Measurements from ENCODE around the gene OGFOD3.
A peak's percentile ranks its signal among the peaks of the same experiment; 100 is the strongest.

OGFOD3 gene

DNA sequence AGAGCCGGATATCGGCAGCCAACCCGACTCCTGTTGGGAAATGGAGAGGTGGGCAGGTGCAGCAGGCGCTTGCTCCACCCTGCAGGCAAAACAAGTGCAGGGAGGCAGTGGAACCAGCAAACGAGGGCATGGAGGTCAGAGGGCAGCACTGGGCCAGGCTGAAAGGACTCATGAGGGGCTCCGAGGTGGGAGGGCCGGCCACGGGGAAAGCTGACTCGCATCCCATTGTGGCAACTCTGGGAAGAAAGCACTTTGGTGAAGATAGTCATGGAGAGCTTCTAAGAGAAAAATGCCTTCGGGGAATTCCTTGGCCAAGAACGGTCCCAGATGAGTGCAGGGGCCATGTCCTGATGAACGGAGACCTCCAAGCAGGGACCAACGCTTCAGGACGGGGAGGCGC, 27.7 kb upstream of the OGFOD3 start:
- no peak for DNase-seq

DNA sequence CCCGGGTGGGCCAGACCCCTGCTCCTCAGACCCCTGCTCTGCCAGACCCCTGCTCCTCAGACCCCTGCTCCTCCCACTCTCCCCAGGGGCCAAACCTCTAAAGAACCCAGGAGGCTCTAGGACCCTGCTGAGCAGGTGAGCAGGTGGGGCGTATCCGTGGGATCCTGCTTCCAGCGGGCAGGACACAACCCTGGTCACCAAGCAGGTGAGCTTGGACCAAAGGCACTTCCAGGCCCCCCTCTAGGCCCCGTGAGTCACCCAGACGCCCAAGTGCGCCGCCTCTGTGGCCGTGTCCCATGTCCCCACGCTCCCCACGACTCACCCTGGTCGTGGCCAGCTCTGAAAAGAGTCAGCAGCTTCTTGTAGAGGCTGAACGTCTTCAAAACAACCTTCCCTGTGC, 27.2 kb upstream of the OGFOD3 start:
- DNase-seq, result no peak

DNA sequence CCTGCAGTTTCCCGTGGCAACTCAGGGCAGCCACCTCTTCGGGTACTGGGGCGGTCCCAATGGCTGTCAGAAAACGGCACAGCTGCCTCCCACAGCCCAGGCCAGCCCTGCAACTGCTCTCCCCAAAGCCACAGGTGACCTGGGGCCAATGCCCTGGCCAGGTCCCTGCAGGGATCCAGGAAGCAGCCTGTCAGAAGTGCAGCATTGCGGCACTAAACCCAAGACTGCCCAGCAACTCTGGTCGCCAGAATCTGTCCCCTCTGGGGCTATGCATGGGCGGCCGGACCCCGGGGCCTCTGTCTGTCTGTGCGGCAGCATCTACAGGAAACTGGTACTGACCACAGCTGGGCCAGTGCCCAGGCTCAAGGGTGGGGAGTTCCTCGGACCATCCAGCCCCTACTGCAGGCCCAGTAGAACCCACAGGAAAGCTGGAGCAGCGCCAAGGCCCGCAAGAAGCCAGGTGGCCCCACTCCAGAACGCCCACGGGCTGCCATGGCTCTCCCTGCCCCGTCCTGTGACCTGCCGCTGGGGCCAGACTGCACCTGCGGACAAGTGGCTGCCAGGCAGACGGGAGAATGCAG, 26.6 kb upstream of the OGFOD3 start:
- DNase-seq, result no peak

DNA sequence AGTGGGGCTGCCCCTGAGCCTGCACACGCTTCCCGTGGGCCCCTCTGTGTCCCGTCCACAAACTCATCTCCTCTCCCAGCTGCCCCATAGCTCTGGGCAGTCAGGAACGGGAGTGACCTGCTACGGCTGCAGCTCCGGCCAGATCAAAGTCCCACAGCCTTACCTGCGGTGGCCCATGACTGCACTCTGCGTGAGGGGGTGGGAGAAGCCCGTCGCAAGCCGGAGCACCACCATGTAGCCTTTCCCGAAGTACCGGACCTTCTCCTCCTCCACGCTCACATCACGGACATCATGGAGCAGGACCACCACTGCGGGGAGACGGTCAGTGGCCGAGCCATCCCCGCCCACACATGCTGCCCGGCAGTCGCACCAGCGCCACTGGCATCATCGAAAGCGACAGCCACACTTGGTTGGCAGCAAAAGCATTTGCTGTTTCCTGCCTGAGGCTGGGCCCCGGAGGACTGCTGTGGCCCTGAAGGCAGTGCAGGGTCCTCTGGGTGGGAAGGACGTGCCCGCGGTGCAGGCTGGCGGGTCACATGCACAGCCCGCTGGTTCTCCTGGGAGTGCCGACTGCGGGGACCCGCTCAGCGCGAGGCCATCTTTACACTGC, 26.0 kb upstream of the OGFOD3 start:
- no peak for DNase-seq

DNA sequence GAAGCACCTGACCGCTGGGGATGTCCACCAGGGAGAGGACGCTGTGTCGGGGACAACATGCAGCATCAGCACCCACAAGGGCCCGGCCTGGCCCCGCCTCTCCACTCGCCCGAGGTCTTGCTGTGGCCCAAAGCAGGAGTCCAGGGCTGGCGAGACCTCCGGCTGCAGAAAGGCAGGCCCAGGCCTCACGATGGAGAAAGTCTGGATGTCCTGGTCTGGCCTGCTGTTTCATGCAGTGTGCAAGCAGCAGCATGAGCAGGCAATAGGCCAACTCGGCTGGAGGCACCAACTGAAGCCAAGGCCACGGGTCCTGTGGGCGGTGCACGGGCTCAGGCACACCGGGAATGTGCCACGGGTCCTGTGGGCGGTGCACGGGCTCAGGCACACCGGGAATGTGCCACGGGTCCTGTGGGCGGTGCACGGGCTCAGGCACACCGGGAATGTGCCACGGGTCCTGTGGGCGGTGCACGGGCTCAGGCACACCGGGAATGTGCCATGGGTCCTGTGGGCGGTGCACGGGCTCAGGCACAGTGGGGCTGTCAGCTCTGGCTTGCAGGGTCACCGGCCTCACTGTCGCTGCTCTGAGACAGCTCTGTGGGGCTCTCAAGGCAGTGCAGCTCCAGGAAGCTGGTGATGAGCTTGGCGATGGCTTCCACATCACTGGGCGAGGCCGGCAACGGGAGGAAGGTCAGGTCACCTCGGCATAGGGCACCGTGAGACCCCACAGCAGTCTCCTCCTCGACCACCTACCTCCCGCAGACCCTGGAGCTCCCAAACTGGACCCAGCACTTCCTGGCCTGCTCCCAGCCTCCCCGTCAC, 25.3 kb upstream of the OGFOD3 start:
- no peak for DNase-seq

DNA sequence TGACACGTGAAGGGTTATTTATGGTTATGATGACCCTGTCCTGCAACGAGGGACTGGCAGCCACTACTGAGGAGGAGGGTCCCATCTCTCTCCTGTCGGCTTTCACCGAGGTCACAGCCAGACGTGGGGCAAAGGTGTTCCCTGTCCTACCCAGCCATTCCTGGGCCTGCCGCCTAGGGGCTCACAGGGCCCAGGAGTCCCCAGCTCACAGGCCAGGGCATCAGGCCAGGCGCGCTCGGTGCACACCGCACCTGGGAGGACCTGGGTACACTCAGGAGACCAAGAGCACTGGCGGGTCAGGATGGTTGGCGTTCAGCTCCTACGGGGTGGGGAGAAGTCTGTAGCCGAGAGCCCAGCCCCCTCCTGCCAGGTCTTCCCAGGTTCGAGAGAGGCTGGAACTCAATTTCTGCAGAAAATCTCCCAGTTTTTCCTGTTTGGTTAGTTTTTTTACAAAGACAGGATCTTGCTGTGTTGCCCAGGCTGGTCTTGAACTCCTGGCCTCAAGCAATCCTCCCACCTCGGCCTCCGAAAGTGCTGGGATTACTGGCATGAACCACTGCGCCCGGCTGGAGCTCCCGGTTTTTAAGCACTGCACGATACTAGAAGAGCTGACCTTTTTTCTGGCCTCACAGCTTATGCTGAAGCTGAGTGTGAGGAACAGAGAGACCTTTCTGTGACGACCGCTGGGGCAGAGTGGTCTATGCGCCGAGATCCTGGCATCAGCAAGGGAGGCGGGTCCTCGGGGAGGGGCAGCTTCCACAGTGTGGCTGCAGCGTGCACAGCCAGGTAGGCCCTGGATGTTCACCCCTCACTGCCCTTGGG, 24.5 kb upstream of the OGFOD3 start:
- DNase-seq, result no peak

DNA sequence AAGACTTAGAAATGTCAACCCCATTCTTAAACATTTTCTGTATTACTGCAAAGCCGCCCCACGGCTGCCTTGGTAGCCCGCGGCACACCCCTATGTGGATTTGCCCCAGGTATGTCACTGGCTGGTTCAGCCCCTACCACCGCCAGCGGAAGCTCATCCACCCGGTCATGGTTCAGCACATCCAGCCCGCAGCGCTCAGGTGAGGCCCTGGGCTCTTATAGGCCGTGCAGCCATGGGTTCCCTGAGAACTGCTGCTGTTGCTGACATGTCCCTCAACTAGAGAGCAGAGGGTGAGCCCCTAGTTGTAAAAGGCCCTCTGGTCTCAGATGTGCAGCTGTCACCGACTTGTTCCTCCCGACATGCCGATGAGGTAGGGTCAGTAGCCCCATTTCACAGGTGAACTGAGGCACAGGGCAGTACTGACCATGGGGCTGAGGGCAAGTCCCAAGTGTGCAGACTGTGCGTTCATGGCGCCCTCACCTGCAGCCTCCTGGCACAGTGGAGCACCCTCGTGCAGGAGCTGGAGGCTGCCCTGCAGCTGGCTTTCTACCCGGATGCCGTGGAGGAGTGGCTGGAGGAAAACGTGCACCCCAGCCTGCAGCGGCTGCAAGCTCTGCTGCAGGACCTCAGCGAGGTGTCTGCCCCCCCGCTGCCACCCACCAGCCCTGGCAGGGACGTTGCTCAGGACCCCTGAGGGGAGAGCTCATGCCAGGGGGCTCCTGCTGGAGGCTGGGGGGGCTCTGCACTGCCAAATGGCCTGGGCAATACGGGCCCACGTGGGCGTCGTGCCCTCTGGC, 23.5 kb upstream of the OGFOD3 start:
- DNase-seq, result no peak

DNA sequence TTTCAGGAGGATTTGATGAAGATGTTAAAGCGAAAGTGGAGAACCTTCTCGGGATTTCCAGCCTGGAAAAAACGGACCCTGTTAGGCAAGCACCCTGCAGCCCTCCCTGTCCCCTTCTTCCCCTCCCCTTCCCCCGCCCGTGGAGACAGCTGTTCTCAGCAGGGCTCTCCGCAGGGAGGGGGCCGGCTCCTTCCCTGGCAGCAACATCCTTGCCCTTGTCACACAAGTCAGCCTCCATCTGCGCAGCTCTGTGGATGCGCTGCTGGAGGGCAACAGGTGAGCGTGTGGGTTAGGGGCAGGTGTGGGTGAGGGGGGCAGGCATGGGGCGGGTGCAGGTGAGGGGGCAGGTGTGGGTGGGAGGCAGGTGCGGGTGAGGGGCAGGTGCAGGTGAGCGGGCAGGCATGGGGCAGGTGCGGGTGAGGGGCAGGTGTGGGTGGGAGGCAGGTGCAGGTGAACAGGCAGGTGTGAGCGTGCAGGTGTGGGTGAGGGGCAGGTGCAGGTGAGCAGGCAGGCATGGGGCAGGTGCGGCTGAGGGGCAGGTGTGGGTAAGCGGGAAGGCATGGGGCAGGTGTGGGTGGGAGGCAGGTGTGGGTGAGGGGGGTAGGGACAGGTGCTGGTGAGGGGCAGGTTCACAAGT, 22.7 kb upstream of the OGFOD3 start:
- DNase-seq, result no peak

DNA sequence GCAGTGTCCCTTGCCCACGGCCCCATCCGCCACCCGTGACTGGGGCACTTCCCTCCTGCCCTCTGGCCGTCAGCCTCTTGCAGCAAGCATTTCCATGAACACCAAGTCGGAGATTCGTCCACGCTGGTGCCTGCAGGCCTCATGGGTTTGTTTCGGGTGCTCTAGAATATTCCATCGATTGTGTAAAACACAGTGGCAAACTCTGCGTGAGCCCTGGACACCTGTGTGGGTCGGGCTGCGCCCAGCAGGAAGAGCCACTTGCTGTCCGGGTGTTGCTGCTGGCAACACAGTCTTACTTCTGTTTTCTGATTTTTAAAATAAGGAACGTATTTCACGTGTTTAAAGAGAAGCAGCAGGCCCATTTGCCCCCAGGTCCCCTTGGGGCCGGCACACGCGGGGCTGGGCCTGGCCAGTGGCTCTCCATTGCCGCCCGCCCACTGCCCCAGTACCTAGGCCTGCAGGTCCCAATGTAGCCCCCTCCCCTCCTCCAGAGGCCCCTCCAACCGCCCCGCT, 22.1 kb upstream of the OGFOD3 start:
- no peak for DNase-seq

DNA sequence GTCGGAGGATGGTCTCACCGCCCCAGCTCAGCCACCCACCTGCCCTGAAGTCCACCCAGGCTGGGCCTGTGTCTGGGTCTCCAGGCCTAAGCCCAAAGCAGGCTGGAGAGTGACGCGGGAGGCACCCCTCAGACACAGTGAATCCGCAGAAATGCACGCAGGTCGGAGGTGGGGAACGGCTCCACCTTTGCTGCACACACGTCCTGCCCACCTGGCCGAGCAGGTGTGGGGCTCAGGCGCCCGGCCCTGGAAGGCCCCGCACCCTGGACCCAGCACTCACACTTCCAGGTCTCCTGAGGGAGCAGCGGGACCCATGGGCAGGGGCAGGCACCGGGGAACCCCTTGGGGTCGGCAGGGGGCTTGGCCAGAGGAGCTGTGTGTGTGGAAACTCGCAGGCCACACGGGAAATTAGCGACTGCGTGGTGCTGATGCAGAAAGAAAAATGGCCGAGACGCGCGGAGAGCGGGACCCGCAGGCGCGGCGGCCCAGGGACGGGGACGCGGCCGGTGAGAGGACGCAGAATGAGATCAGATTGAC, 21.5 kb upstream of the OGFOD3 start:
- DNase-seq, result no peak

DNA sequence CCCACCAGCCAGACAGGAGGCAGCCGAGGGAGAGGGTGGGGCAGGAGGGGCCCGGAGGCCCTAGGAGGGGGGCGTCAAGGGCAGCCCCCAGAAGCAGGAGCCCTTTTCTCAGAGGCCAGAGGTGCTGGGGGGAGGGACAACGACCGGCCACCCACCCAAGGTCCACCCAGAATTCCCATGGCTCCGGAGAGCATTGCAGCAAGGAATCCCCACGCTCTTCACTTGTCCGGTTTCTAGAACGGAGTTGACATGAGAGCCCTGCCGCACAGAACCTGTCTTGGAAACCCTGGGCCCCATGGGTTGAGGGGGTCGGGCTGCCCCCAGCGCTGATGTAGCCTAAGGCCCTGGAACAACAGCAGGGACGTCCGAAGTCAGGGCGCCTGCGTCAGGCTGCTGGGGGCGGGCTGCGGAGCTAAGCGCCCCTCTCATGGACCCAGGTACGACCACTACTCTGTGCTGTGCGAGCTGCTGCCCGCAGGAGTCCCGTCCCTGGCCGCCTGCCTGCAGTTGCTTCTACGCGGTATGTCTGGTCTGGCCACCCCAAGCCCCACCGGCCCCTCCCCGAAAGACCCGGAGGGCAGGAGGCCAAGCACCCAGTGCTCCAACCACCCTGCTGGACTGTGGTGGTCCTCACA, 20.9 kb upstream of the OGFOD3 start:
- DNase-seq, result no peak

DNA sequence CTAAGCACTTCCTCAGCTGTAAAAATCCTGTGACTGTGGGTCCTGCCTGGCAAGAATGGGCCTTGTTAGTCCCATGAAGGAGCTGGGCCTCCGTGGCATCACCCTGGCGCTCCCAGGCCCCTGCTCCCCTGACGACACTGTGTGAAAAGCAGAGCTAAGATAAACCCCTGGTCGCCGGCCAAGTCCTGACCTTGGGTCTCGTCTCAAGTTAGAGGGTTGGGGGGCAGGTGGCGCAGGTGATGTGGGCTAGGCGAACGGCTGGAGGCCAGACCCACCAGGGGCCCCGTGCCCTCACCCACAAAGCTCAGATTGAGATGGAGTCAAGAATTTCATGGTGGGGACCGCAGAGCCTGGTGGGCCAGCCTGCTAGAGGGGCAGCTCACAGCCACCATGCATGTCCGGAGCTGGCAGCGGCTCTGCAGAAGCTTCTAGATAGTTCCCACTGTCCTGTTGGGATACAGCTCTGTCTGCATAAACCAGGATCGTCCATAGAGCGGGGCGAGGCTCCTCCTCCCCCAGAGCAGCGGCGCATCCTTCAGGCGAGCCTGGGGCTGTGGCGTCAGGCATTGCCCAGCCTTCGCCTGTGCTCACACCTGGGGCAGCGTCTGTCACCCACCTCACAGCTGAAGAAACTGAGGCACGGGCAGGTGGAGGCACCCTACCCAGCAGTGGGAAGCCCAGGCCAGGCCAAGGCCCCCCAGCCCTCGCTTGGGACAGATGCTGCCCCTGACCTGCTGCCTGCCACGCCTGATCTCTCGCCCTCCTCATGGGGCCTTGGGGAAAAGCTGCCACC, 20.2 kb upstream of the OGFOD3 start:
- DNase-seq, result no peak

DNA sequence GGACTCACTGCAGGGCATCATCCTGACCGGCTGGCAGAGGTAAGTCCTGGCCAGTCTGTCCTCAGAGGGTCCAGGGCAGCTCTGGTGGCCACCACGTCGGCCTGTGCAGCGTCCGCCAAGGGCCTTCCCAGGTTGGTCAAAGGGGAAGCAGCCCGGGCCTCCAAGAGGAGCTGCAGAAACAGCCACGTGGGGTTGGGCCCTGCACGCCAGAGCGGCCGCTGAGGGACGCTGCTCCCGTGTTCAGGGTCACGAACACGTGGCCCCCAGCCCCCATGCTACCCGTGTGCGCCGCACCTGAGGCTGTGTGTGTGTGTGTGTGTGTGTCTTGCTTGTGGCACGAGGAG, 18.9 kb upstream of the OGFOD3 start:
- DNase-seq, result no peak

DNA sequence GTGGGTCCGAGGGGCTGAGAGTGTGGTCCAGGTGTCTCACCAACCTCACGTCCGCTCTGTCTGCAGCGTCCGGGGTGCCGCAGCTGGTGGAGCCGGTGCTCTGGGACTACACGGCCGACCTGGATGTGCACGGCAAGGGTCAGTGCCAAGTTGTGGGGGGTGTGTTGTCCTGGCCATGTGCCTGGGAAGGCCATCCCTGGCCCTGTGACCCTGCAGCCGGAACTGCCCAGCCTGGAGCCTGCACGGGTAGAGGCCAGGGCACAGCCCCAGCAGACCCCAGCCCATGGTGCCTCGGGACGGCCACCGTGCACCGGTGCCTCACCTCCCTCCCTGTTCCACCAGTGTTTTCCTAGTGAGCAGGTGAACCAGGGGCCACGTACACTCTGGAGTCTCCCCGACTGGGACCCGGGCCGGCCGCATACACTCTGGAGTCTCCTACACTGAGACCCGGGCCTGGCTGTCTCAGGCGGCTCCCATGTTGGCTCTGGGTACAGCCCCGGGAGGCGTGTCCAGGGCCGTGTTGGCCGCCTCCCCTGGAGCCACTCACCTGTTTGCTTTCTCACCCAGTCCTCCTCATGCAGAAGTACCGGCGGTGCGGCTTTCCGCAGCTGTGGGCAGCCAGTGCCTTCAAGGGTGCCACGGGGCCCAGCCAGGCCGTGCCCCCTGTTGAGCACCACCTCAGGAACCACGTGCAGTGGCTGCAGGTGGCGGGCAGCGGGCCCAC, 18.4 kb upstream of the OGFOD3 start:
- DNase-seq, result no peak

DNA sequence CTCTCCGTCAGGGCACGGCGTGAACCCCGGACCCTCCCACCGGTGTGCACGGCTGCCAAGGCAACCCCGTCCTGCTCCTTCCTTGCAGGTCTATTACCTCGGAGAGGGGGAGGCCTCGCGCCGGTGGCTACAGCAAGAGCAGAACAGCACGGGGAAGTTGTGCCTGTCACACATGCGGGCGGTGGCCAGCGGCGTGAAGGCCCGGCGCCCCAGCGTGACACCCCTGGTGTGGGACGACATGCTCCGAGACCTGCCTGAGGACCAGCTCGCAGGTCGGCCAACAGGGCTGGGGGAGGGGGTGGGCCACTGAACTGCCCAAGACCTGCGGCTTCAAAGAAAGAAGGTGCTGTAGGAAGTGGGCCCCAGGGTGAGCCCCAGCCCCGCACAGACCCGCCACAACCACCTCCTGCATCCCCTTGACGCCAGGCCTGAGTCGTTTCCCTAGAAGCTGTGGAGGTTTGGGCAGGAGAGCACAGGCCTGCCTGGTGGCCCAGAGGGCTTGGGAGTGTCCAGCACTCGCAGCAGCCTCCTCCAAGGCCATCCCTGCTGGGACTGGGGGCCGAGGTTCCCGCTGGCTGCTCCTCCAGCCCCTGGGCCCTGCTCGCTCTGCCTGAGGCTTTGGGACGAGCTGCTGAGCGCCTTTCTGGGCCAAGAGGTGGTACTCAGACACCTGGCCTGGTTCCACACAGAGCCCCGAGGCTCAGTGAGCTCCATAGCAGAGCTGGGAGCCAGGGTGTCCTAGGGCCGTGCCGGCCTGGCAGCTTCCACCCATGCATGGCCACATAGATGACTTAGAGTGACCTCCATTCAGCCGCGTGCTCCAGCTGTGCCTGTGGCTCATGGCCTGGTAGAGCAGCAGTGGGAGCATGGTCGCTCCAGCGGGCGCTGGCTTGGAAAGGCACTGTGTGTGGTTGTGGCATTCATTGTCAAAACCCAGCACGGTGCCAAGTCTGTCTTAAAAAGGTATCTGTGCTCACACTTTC, 17.5 kb upstream of the OGFOD3 start:
- DNase-seq, result no peak

DNA sequence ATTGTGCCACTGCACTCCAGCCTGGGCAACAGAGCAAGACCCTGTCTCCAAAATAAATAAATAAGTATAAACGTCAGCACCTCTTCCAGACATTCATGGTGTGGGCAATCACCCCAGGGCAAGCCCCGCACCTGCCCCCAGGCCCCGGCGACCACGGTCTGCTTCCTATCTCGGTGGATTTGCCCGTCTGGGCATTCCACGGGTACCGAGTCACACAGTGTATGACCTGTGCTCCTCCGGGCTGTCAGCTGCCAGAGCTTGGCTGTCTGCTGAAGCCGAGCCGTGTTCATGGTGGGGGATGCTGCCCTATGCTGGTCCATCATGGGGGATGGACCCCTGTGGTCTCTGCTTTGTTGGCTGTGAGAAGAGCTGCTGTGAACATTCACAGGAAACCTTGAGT, 16.7 kb upstream of the OGFOD3 start:
- DNase-seq, result no peak

DNA sequence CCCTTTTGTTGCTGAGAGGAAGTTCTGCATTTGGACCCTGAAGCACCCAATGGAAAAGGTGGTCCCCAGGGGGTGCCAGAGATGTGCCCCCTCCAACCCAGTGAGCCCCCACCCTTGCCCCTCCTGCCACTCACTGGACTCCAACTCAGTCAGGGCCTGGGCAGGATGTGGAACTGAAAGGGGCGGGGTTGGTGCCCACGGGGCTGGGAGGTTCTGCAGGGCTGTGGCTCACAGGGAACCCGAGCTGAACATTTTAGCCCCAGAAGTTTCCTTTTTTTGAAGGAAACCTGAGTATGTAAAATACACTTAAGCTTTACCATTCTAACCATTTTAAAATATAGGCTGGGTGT, 15.8 kb upstream of the OGFOD3 start:
- peak; percentile 33 for DNase-seq

DNA sequence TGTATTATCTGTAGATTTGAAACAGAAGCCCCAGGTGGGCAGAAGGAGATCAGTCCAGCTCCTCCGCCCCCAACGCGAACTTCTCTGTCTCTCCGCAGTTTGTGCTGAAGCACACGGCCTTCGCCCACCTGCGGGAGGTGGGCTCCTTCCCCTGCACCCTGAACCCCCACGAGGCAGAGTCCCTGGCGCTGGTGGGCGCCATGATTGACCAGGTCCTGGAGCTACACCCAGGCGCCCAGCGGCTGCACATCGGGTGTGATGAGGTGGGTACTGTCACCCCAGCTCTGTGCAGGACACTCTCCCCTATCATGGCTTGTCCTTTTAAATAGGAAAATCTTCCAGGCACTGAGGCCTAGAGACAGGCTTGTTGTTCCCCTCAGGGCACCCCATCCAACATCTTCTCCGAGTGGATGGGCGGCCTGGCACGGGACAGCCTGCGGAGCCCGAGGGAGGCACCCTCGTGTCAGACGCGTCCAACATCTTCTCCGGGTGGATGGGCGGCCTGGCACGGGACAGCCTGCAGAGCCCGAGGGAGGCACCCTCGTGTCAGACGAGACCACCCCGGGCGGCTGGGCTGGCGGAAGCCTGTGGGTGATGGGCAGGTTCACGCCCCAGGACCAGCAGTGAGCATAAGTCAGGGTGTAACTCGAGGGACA, 15.3 kb upstream of the OGFOD3 start:
- DNase-seq, result no peak

Data from CD4-positive, alpha-beta T cell treated with Interleukin-17A for 1 hour (primary cell).